GM21576 (cell line): ENCODE results near the gene AP2B1.

Source experiments
- ATAC-seq: cut with Tn5 transposase; IDR thresholded peaks from one replicate; pipeline ENCODE4 v1.9.1; 2021; ENCODE audit warnings: mild to moderate bottlenecking, moderate library complexity; ENCODE audit not compliant: unreplicated experiment

AP2B1 gene

DNA sequence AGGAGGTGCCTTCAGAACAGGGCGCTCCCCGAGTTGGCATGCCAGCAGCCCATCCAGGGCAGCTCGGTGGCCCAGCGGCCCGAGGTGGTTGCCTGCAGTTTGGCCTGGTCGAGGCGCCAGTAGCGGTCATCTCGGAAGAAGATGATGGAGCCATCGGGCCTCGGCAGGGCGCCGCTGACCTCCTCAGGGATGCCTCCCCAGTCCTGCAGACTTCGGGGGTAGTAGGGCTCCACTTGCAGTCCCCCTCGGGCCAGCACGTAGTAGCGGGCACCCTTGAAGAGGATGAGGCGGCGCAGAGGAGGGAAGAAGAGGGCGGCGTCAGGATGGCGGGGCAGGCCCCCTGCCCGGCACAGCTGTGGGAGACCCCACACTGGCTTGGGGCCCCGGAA is 179.4 kb downstream of the AP2B1 start:
- ATAC-seq, result no peak

DNA sequence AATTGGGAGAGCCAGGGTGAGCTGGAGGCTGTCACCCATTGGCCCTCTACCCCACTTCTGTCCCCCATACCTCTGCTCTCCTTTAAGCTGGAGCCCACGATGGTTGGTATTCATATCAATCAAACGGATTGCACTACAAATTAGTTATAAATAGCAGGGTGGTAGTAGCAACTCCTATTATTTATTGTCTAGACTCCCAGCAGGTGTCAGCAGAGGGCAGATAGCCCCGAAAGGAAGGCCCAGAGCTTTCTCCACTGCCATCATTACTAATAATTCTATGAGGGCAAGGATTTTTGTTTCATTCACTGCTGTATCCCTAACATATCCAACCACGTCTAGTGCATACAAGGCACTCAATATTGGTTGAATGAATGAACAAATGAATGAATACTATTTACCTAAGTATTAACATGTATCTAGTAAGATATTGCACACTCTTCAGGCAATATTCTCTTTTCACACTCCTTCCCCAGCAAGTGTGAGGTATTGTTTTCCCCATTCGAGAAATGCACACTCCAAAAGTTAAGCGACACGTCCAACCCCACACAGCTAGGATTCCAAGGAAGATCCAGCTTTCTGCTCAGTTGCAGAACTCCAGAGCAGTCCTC is 179.9 kb downstream of the AP2B1 start:
- ATAC-seq, result no peak

DNA sequence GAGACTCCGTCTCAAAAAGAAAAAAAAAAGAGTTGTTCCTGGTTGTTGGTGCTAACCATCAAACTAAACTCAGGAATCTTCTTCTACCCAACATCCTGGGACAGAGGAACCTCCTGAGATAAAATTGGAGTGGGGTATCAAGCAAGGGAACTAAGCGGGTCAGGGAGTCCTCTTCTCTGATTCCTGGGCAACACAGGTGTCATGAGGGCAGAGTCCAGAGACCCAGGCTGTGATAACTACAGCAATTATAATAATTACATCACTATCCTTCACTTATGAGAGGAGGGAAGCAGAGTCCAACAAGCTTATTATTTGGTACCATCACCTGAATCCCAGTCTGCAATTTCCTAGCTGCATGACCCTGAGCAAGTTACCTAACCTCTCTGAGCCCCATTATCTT is 181.7 kb downstream of the AP2B1 start:
- no peak for ATAC-seq

DNA sequence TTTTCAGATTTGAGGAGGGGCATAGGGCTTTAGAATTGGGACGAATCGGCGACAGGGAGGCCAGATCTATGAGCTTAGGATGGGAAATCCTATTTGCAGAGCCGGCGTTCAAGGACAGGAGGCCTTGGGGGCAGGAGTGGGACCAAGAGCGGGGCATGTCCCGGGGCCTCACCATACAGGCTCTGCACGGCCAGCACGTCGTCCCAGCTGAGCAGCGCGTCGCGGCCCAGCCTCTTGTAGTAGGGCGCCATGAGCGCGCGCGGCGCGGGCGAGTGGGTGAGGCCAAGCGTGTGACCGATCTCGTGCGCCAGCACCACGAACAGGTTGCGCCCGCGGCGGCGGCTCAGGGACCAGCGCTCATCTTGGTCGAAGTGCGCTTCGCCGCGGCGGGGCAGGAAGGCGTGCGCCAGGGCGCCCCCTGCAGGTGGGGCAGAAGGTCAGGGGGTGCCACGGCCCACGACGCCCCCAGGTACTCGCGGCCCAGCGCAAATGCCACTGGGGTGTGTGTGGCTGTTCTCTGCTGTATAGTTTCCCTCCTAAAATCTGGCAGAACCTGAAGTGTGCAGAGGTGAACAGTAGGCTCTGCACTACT is 182.9 kb downstream of the AP2B1 start:
- ATAC-seq, result no peak

DNA sequence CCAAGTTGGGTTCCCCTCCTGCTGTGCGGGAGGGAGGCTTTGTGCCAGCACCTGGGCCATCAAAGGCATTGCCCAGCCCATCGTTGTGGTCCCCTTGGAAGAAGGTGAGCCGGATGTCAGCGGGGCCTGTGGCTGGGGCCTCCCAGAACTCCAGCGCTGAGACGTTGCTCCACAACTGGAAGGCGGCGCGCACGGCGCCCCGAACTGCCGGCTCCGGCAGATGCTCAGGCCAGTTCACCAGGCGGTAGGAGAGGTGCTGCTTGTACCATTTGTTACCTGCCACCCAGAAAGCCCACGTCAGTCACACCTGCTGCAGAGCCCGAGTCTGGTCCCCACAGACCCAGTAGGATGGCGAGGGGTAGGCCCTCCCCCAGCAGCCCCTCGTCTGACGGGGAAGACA is 186.0 kb downstream of the AP2B1 start:
- no peak for ATAC-seq

DNA sequence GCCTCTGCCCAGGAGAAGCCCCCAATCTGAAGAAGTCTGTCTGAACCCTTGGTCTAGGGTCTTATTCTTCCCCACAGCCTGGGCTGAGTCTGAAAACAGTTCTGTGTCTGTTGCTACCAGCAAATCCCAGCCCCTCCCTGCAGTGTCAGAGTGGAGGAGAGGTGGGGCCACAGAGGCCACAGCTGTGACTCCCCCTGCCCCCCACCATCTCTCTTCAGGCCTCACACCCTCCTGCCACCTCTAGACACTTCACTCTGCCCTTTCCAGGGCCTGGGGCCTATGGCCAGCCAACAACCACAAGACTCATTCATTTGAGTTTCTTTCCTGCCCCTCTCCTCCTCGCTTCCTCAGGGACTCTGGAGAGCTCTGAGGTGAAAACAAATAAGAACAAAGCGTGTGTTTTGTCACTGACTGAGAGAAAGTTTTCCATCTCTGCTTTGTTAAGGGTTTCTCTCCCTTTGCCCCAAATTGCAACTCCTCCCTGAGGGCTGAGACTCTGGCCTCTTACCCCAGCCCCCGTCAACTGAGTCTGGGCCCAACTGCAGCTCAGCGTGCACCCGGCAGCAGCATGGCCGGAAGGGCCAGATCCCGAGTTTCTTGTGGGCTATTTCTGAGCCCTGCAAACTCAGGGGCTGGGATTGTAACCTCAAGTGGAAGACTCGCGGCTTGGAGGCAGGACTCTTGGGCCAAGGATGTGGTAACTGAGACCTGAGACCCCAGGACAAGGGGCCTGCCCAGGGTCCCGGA is 186.7 kb downstream of the AP2B1 start:
- ATAC-seq, result no peak

DNA sequence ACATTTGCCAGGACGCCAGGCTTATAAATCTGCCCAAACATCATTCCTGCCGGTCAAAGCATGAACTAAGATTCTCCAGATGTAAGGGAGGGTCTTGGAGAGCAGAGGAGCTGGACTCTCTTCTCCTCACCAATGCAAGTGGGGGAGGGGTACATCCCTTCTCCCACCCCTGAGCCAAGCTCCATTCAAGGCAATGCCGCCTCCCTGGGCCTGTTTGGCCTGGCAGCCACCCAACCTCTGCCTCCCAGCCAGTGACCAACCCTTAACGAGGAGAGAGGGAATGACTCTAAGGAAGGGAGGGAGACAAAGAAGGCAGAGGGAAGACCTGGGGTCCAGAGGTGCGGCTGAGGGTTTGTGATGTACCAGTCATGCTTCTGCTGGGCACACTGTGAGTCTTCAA is 187.4 kb downstream of the AP2B1 start:
- ATAC-seq, result no peak

DNA sequence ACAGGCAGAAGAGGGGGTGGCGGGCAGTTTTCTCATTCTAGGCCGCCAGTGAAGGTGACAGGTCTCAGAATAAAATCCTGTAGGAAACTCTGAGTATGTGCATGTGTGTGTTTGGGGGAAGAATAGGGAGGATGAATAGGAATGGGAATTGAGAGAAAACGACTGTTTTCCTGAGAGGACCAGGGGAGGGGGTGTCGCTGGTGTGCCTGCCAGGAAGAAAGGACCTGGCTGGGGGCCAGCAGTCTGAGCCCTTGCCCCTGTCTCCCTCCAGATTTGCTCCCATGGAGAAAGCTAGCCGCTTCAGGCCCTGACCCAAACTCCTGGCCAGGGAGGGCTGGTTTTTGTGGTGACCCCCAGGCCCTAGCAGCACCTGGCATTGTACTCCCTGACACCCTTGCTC is 187.9 kb downstream of the AP2B1 start:
- ATAC-seq, result no peak

DNA sequence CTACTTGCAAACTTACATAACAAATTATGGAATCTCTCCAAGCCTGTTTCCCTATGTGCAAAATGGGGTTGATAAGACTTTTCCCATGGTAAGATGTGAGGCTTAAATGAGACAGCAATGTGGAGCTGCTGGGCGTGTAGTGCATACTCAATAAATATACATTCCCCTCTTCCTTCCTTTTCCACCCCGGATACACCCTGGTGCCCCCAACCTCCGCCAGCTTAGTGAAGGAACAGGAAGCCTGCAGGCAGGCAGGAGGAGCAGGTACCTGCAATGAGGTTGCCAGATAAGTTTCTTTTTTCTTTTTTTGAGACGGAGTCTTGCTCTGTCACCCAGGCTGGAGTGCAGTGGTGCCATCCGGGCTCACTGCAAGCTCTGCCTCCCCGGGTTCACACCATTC is 188.5 kb downstream of the AP2B1 start:
- no peak for ATAC-seq
